Adrenal gland (tissue), 5 donors: ENCODE data around the gene LTC4S.

Source experiments
- CTCF ChIP-seq, 6 experiments: fragments of 450-650 bp in 4 of 6; fragments of 200-600 bp in 2 of 6; sonication (generic) in 1 of 6; IDR thresholded peaks; 1 replicate in 5 of 6; 2 replicates in 1 of 6; pipeline versions ENCODE4 v1.5.1 to v1.8.0; 2016 to 2021; ENCODE audit warnings: antibody characterized with exemption in 6 of 6, mild to moderate bottlenecking in 2 of 6, moderate library complexity in 1 of 6
- POLR2A ChIP-seq, 2 donors: fragments of 450-650 bp; IDR thresholded peaks; one replicate each; pipeline ENCODE4 v1.6.1; 2017; ENCODE audit warnings: antibody characterized with exemption in 2 of 2, mild to moderate bottlenecking in 2 of 2, moderate library complexity in 1 of 2
- donor health status: DM: no; HTN: no; CAD: no.

- no peak for TF ChIP-seq CTCF (IDR thresholded peaks at IDR 0.05)
- TF ChIP-seq POLR2A (IDR thresholded peaks at IDR 0.05) = no peak
These were observed 5.5 kb upstream of the LTC4S start for GRCh38 chr5:179788193-179788854.
